B cell (primary cell): Measurements from ENCODE around the gene VAV2. TPM values are rescaled to one million over a fixed set of nuclear protein-coding genes. Genes with fewer than 3 reads are reported as not detected.

ENCODE experiments used
- ATAC-seq: fragments of 200-7000 bp; cut with Tn5 transposase; one replicate; pipeline ENCODE4 v1.10.0; 2021; ENCODE audit warnings: low read depth, mild to moderate bottlenecking, moderate number of reproducible peaks, moderate library complexity
- CTCF ChIA-PET: fragments of 350-600 bp; sonication (Branson Sonifier 250); formaldehyde crosslinking; loops from one replicate; lab custom pipeline; 2021; ENCODE audit warnings: antibody characterized with exemption, inconsistent platforms; lab: Charles Lee
- POLR2A ChIA-PET: fragments of 350-600 bp; sonication (Branson Sonifier 250); formaldehyde crosslinking; loops from one replicate; lab custom pipeline; 2021; ENCODE audit warnings: antibody characterized with exemption; lab: Charles Lee
- DNase-seq: peaks from one replicate; pipeline ENCODE4 v3.0.0; 2013
- H2AFZ ChIP-seq: 2 replicates; pipeline ENCODE4 v1.6.1; 2012; ENCODE audit warnings: mild to moderate bottlenecking, low read depth, low read length; ENCODE audit not compliant: insufficient read depth, poor library complexity, severe bottlenecking
- H3K27ac ChIP-seq, 2 donors: 1 replicate in 1 of 2; 2 replicates in 1 of 2; pipeline ENCODE4 v1.5.1; 2012 to 2013; ENCODE audit warnings: low read length in 2 of 2, mild to moderate bottlenecking in 2 of 2, moderate library complexity in 1 of 2
- H3K27me3 ChIP-seq, 4 experiments: fragments of 200-600 bp in 1 of 4; sonication (generic) in 1 of 4; replicated peaks in 1 of 4; 1 replicate in 2 of 4; 2 replicates in 2 of 4; pipeline versions ENCODE4 v1.6.1 to v1.7.0; 2013 to 2016; ENCODE audit warnings: low read length in 3 of 4, mild to moderate bottlenecking in 2 of 4, mixed read lengths in 1 of 4, moderate library complexity in 1 of 4; ENCODE audit not compliant: insufficient read depth in 4 of 4, control insufficient read depth in 3 of 4; ENCODE audit errors: control extremely low read depth in 1 of 4
- H3K36me3 ChIP-seq, 2 experiments: replicated peaks in 1 of 2; 1 replicate in 1 of 2; 2 replicates in 1 of 2; pipeline versions ENCODE4 v1.6.1 to v1.7.1; 2013; ENCODE audit warnings: low read length in 1 of 2; ENCODE audit not compliant: insufficient read depth in 2 of 2, control insufficient read depth in 1 of 2; ENCODE audit errors: control extremely low read depth in 1 of 2, extremely low read depth in 1 of 2
- H3K4me1 ChIP-seq, 2 donors: fragments of 200-600 bp in 1 of 2; sonication (generic) in 1 of 2; 1 replicate in 1 of 2; 2 replicates in 1 of 2; pipeline versions ENCODE4 v1.5.1 to v1.6.1; 2013 to 2017; ENCODE audit warnings: low read length in 2 of 2; ENCODE audit not compliant: control insufficient read depth in 2 of 2, insufficient read depth in 2 of 2
- H3K4me2 ChIP-seq: replicated peaks from 2 replicates; pipeline ENCODE3; 2012; ENCODE audit warnings: mild to moderate bottlenecking, low read depth, low read length; ENCODE audit not compliant: poor library complexity, severe bottlenecking
- H3K4me3 ChIP-seq, 5 experiments: fragments of 200-600 bp in 1 of 5; sonication (generic) in 1 of 5; 1 replicate in 3 of 5; 2 replicates in 2 of 5; pipeline versions ENCODE4 v1.5.1 to v1.7.0; 2011 to 2016; ENCODE audit warnings: low read length in 4 of 5, mild to moderate bottlenecking in 4 of 5, low read depth in 2 of 5, control low read depth in 1 of 5, moderate library complexity in 1 of 5; ENCODE audit not compliant: insufficient read depth in 1 of 5; ENCODE audit errors: control extremely low read depth in 1 of 5, extremely low read depth in 1 of 5
- H3K79me2 ChIP-seq: fragments of 200-600 bp; sonication (generic); one replicate; pipeline ENCODE4 v1.6.0; 2016; ENCODE audit warnings: low read length; ENCODE audit not compliant: control insufficient read depth, insufficient read depth
- H3K9ac ChIP-seq: fragments of 200-600 bp; sonication (generic); 2 replicates; pipeline ENCODE4 v1.6.1; 2017; ENCODE audit warnings: mild to moderate bottlenecking, low read length, moderate library complexity
- H3K9me3 ChIP-seq, 3 donors: one replicate each; pipeline versions ENCODE4 v1.6.1 to v1.7.1; 2013; ENCODE audit warnings: low read length in 2 of 3; ENCODE audit not compliant: control insufficient read depth in 2 of 3, insufficient read depth in 1 of 3; ENCODE audit errors: control extremely low read depth in 1 of 3
- H4K20me1 ChIP-seq: 2 replicates; pipeline ENCODE4 v1.6.0; 2012; ENCODE audit warnings: mild to moderate bottlenecking, low read length; ENCODE audit not compliant: insufficient read depth, control insufficient read depth, poor library complexity, severe bottlenecking
- H3K27ac Mint-ChIP-seq: one replicate; pipeline ENCODE4 v1.8.0; 2021; ENCODE audit warnings: mixed read lengths
- H3K27me3 Mint-ChIP-seq: one replicate; pipeline ENCODE4 v1.8.0; 2021; ENCODE audit warnings: mixed read lengths
- H3K4me1 Mint-ChIP-seq: one replicate; pipeline ENCODE4 v1.8.0; 2021; ENCODE audit warnings: mixed read lengths
- H3K4me3 Mint-ChIP-seq: one replicate; pipeline ENCODE4 v1.8.0; 2021; ENCODE audit warnings: mixed read lengths
- H3K9me3 Mint-ChIP-seq: one replicate; pipeline ENCODE4 v1.8.0; 2022; ENCODE audit warnings: mixed read lengths; ENCODE audit not compliant: insufficient read depth
- CTCF ChIP-seq: fragments of 200-600 bp; IDR thresholded peaks from one replicate; pipeline ENCODE4 v1.8.0; 2022; ENCODE audit warnings: antibody characterized with exemption, mild to moderate bottlenecking
- EZH2 ChIP-seq: IDR thresholded peaks from 2 replicates; pipeline ENCODE4 v1.6.1; 2012; ENCODE audit warnings: borderline replicate concordance, low read depth, mild to moderate bottlenecking, moderate library complexity, low read length; ENCODE audit not compliant: insufficient read depth, poor library complexity, severe bottlenecking
- WGBS: methylation state at CpG from one replicate; pipeline ENCODE4 v1.1.5; 2013; ENCODE audit warnings: missing lambda C conversion rate; ENCODE audit not compliant: insufficient coverage; 5-methylcytosine and 5-hydroxymethylcytosine counted together
- intact Hi-C: fragments of 100-400 bp; cut with micrococcal nuclease; formaldehyde crosslinking; loops from one replicate; pipeline ENCODE4 v1.10.0; 2022
- polyA plus RNA-seq: library from polyadenylated mRNA; depleted of rRNA; stranded (reverse); fragments of >200 nt; gene quantifications from 2 replicates; pipeline ENCODE4 v1.2.3, GENCODE V29; 2012
- total RNA-seq, 2 donors: library from RNA; stranded (reverse); fragments of 120-200 nt in 1 of 2; gene quantifications; 1 replicate in 1 of 2; 2 replicates in 1 of 2; pipeline versions ENCODE4 v1.2.3 to v1.2.4, GENCODE V29; 2013 to 2022

Gene VAV2
- total and polyA plus RNA-seq, 2 donors (not counting 1 experiment from before 2014, with no cell fraction given) = 34.4 to 128 TPM

GRCh38 chr9:133953976-133954709 is 38.0 kb downstream of the VAV2 start:
- ATAC-seq (peak; percentile 23), DNase-seq (peak; percentile 31)
- peak overlapping the region; percentile 84 for H3K27ac Mint-ChIP-seq
- ChIA-PET POLR2A (interaction anchor here (1.3 to 3.2 kb wide), 8 partner anchors 8 to 218 kb away, joined by 3 to 40 read pairs (median 10); partner anchors contain the start of gene VAV2), CTCF (interaction anchor here (1.0 to 5.5 kb wide), 3 partner anchors 8 to 171 kb away, joined by 5 to 43 read pairs (median 38); partner anchors contain the start of gene VAV2)
- H3K4me1 Mint-ChIP-seq = peaks cover 64% of the 10 kb centered on the region
- Histone ChIP-seq H3K4me1 (peaks cover 49 to 68% of the 10 kb centered on the region in 2 donors), H2AFZ (no peak overlapping the region), H4K20me1 (peaks cover 63% of the 10 kb centered on the region), H3K27me3 (no peaks in the 10 kb centered on the region), H3K36me3 (peaks cover 0 to 9% of the 10 kb centered on the region in 2 experiments), H3K4me3 (peak overlapping the region in 1 of 5 experiments; percentile 39), H3K27ac (peak overlapping the region; percentile 71 to 94), H3K9me3 (no peaks in the 10 kb centered on the region), H3K4me2 (peak overlapping the region; percentile 99), H3K79me2 (peaks cover 90% of the 10 kb centered on the region), H3K9ac (no peak overlapping the region)
- intact Hi-C loops = loop anchor here (1.0 to 10.0 kb wide), 7 partner anchors 8 to 167 kb away; partner anchors contain the start of genes BRD3OS and VAV2
- TF ChIP-seq EZH2 = no peak
- TF ChIP-seq CTCF = no peak
- H3K9me3 Mint-ChIP-seq = no peaks in the 10 kb centered on the region
- 73% methylated on average over 29 of the region's 29 CpGs for WGBS
- no peaks in the 10 kb centered on the region for H3K27me3 Mint-ChIP-seq
- peak overlapping the region; percentile 77 for H3K4me3 Mint-ChIP-seq

- Mint-ChIP-seq H3K27me3 (no peaks in the 10 kb centered on the region), H3K27ac (peak overlapping the region; percentile 84), H3K4me3 (peak overlapping the region; percentile 77), H3K4me1 (peaks cover 64% of the 10 kb centered on the region), H3K9me3 (no peaks in the 10 kb centered on the region)
- CTCF ChIA-PET = interaction anchor here (5.5 kb wide), 1 partner anchor 40 kb away, joined by 43 read pairs; the partner anchor contains the start of gene VAV2
- Histone ChIP-seq H3K4me2 (peak overlapping the region; percentile 99), H3K27ac (peak overlapping the region; percentile 71 to 94), H3K9me3 (no peaks in the 10 kb centered on the region), H4K20me1 (peaks cover 63% of the 10 kb centered on the region), H3K36me3 (peaks cover 0 to 10% of the 10 kb centered on the region in 2 experiments), H2AFZ (no peak overlapping the region), H3K79me2 (peaks cover 90% of the 10 kb centered on the region), H3K9ac (no peak overlapping the region), H3K4me3 (no peak overlapping the region), H3K4me1 (peaks cover 43 to 63% of the 10 kb centered on the region in 2 donors), H3K27me3 (no peaks in the 10 kb centered on the region)
- intact Hi-C loops = loop anchor here (10.0 kb wide), 1 partner anchor 49 kb away; no protein-coding TSS in a partner anchor
- 89% methylated on average over 4 of the region's 4 CpGs for WGBS
- DNase-seq (no peak), ATAC-seq (no peak)
- POLR2A ChIA-PET = no interaction called here
- TF ChIP-seq EZH2 (no peak), CTCF (no peak)
Observed at GRCh38 chr9:133953621-133953975, 38.5 kb downstream of the VAV2 start.
